ENCODE results near the gene SSUH2. TPM values are rescaled to one million over a fixed set of nuclear protein-coding genes. Genes with fewer than 3 reads are reported as not detected.

SSUH2 gene
- total and polyA plus RNA-seq, 2 of the 13 experiments (the other 11 are each of a cell fraction or from before 2014, with no cell fraction given), result 38.1 to 136 TPM

DNA sequence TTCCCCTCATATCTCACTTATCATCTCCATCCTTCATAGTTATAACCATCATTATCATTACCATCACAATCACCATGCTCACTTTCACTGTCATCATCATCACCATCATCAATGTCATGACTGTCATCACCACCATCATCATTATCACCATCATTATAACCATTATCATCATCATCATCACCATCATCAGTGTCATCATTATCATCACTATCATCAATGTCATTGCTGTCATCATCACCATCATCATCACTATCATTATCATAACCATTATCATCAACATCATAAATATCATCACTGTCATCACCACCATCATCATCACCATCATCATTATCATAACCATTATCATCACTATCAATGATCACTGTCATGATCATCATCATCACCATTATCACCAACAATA is 44.1 kb downstream of the SSUH2 start (continued):
- TF ChIP-seq ATF7 (IDR thresholded peaks at IDR 0.05), result peak; percentile 67
- no peak for TF ChIP-seq ATF7 (CRISPR knock-in tag; IDR thresholded peaks at IDR 0.05)
- TF ChIP-seq, protein P1, sequence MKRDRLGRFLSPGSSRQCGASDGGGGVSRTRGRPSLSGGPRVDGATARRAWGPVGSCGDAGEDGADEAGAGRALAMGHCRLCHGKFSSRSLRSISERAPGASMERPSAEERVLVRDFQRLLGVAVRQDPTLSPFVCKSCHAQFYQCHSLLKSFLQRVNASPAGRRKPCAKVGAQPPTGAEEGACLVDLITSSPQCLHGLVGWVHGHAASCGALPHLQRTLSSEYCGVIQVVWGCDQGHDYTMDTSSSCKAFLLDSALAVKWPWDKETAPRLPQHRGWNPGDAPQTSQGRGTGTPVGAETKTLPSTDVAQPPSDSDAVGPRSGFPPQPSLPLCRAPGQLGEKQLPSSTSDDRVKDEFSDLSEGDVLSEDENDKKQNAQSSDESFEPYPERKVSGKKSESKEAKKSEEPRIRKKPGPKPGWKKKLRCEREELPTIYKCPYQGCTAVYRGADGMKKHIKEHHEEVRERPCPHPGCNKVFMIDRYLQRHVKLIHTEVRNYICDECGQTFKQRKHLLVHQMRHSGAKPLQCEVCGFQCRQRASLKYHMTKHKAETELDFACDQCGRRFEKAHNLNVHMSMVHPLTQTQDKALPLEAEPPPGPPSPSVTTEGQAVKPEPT (CRISPR knock-in tag; IDR thresholded peaks at IDR 0.05; ENCODE audit: low read depth), result no peak

DNA sequence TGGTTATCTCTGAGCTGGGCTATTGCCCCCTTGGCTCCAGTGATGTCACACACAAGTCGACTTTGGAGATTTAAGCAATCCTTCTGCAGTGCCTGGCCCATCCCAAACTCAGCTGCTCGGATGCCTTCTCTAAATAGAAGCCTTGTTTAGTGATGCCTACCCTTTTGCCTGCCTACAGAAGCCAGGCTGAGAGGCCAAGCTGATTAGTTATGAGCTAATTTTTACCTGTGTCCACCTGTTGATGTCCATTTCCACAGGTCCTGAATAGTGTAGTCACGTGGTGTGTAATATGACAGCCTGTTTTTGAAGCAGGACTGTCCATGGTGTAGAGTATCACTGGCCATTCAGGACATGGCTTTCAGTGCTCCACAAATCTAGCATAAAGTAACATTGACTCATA is 45.5 kb downstream of the SSUH2 start:
- Histone ChIP-seq H3K79me2 (ENCODE audit: insufficient read depth, low read length) (no peaks in the 10 kb centered on the region), H3K36me3 (replicated peaks in 1 of 2; ENCODE audit: control insufficient read depth in 1 of 2, insufficient read depth in 2 of 2, low read length in 2 of 2) (no peaks in the 10 kb centered on the region), H4K20me1 (ENCODE audit: insufficient read depth, low read length) (no peaks in the 10 kb centered on the region), H3K9ac (ENCODE audit: insufficient read depth, low read depth, low read length) (no peak overlapping the region), H3K4me1 (ENCODE audit: insufficient read depth, low read length) (peaks cover 19% of the 10 kb centered on the region), H2AFZ (ENCODE audit: low read length) (no peak overlapping the region), H3K27me3 (ENCODE audit: control insufficient read depth in 1 of 2, insufficient read depth in 2 of 2, low read length in 2 of 2) (peaks cover 0 to 2% of the 10 kb centered on the region in 2 experiments; a peak in 1 of 5 replicates), H3K4me3 (replicated peaks in 1 of 3; ENCODE audit: insufficient read depth in 1 of 3, low read depth in 2 of 3, low read length in 3 of 3) (no peak overlapping the region), H3K27ac (ENCODE audit: extremely low read length, insufficient read depth, low read length) (no peak overlapping the region), H3K4me2 (ENCODE audit: low read depth, low read length) (no peak overlapping the region), H3K9me3 (ENCODE audit: low read length) (no peaks in the 10 kb centered on the region)
- in situ Hi-C loops (cut with HindIII; ENCODE audit: extremely low pct_ligation_motif_present, low pct_unique_long_range_greater_than_20kb), result no loop called here
- no peak for TF ChIP-seq ZFP37 (CRISPR knock-in tag; IDR thresholded peaks at IDR 0.05; ENCODE audit: borderline replicate concordance)
- TF ChIP-seq, protein P2, sequence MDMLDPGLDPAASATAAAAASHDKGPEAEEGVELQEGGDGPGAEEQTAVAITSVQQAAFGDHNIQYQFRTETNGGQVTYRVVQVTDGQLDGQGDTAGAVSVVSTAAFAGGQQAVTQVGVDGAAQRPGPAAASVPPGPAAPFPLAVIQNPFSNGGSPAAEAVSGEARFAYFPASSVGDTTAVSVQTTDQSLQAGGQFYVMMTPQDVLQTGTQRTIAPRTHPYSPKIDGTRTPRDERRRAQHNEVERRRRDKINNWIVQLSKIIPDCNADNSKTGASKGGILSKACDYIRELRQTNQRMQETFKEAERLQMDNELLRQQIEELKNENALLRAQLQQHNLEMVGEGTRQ (IDR thresholded peaks at IDR 0.05; ENCODE audit: low read depth, low read length), result peak; percentile 11; the same call in 1 of the 2 replicates
- TF ChIP-seq, protein P2 (CRISPR knock-in tag; IDR thresholded peaks at IDR 0.05; ENCODE audit: borderline replicate concordance), result no peak
- TF ChIP-seq, protein P3, sequence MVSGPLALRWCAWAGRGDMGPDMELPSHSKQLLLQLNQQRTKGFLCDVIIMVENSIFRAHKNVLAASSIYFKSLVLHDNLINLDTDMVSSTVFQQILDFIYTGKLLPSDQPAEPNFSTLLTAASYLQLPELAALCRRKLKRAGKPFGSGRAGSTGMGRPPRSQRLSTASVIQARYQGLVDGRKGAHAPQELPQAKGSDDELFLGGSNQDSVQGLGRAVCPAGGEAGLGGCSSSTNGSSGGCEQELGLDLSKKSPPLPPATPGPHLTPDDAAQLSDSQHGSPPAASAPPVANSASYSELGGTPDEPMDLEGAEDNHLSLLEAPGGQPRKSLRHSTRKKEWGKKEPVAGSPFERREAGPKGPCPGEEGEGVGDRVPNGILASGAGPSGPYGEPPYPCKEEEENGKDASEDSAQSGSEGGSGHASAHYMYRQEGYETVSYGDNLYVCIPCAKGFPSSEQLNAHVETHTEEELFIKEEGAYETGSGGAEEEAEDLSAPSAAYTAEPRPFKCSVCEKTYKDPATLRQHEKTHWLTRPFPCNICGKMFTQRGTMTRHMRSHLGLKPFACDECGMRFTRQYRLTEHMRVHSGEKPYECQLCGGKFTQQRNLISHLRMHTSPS (CRISPR knock-in tag; IDR thresholded peaks at IDR 0.05; ENCODE audit: low read depth), result no peak
- TF ChIP-seq, protein P4, sequence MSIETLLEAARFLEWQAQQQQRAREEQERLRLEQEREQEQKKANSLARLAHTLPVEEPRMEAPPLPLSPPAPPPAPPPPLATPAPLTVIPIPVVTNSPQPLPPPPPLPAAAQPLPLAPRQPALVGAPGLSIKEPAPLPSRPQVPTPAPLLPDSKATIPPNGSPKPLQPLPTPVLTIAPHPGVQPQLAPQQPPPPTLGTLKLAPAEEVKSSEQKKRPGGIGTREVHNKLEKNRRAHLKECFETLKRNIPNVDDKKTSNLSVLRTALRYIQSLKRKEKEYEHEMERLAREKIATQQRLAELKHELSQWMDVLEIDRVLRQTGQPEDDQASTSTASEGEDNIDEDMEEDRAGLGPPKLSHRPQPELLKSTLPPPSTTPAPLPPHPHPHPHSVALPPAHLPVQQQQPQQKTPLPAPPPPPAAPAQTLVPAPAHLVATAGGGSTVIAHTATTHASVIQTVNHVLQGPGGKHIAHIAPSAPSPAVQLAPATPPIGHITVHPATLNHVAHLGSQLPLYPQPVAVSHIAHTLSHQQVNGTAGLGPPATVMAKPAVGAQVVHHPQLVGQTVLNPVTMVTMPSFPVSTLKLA (IDR thresholded peaks at IDR 0.05), result peak; percentile 19; the same call in 1 of the 2 replicates
- ChIA-PET POLR2A (no interaction called here), CTCF (ENCODE audit: low intra/inter-chr PET ratio, low total read pairs) (no interaction called here)
- intact Hi-C loops (cut with micrococcal nuclease; ENCODE audit: unreplicated experiment), result no loop called here
- FAIRE-seq (no peak), DNase-seq (ENCODE audit: low spot score) (no peak), ATAC-seq (no peak)
- WGBS (ENCODE audit: low lambda C conversion rate), result 21% methylated on average over 3 of the region's 3 CpGs
- no TSS peak for BruUV-seq (replicated peaks)

Data from HepG2 (cell line).